SIG-M5 treated with dmso at 0.1 percent for 504 hours (cell line): ENCODE measurements around the gene GHDC.
"Not testable (repeated sequence)": the region's sequence is repeated elsewhere in the genome, so short reads cannot be mapped to it uniquely, and the experiment has no call there.

ENCODE experiments used
- DNase-seq: peaks from one replicate; lab custom pipeline; 2025; ENCODE audit not compliant: unreplicated experiment; lab: John Stamatoyannopoulos, UW

Gene GHDC, protein sequence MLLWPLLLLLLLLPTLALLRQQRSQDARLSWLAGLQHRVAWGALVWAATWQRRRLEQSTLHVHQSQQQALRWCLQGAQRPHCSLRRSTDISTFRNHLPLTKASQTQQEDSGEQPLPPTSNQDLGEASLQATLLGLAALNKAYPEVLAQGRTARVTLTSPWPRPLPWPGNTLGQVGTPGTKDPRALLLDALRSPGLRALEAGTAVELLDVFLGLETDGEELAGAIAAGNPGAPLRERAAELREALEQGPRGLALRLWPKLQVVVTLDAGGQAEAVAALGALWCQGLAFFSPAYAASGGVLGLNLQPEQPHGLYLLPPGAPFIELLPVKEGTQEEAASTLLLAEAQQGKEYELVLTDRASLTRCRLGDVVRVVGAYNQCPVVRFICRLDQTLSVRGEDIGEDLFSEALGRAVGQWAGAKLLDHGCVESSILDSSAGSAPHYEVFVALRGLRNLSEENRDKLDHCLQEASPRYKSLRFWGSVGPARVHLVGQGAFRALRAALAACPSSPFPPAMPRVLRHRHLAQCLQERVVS

DNA sequence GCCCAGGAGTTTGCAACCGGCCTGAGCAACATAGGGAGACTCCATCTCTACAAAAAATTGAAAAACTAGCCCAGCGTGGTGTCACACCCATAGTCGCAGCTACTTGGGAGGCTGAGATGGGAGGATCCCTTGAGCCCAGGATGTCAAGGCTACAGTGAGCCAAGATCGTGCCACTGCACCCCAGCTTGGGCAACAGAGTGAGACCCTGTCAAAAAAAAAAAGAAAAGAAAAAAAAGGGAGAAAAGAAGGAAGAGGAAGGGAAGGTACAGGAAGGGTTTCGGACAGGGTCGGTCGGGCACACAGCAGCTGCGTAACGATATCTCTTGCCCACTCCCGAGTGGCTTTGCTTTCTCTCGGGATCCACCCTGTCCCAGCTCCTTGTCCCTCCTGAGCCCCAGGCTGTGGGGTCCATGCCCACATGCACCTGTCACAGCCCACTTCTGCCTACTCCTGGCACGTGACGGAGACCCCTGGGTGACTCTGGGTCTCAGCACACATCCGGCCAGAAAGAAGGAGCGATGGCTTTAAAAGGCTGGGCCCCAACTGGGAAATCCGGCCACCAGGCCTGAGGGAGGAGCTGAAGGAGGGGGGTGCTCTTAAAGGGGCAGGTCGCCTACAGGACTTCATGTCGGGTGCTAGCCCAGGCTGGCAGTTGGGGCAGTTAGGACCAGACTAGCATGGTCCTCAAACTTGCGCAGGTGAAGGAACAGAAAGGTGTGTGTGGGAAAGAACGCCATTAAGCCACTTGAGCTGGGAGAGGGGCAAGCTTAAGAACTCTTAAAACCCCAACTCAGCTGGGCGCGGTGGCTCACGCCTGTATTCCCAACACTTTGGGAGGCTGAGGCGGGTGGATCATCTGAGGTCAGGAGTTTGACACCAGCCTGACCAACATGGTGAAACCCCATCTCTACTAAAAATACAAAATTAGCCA, at the start of gene GHDC:
Gene GHDC, minus strand, starts transcription at position 526 of the 931 bp plus-strand sequence. CDS start 913 bp downstream, outside the sequence.
- peak; percentile 89 for DNase-seq

DNA sequence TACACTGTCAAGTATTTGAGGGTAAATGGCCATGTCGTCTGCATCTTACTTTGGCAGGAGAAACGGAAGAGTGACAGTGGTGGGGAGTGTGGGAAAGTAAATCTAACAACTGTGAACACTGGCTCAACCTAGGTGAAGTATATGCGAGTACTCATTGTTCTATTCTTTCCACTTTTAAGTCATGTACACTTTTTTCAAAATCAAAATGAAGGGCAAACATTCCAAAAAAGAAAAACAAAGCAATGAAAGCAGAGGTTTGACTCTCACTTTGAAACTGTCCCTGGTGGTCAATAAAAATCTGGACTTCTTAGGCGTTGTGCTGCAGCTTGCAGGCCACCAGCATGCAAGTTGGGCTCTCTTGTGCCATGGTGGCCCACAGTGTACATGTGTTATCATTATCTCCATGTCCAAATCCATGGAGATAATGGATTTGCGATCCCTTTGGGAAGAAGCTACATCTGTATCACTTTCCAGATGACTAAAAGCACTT, 49.2 kb upstream of the GHDC start:
- DNase-seq, result no peak

DNA sequence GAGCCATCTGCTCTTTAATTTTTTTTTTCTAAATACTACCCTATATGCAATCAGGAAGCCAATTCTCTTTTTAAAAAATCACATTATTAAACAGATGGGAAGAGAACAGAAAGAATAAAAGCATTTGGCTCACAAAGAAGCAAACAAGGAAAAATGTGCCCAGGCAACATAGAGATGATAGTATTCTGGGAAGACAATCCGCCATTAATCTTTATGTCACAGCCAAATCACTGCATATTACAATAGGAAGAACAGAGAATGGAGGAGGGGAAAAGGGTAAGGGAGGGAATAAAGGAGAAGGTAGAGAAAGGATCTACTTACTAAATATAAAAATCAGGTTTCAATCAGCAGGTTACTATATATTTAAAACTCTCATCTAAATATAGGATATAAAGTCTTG, 47.6 kb upstream of the GHDC start:
- no peak for DNase-seq

DNA sequence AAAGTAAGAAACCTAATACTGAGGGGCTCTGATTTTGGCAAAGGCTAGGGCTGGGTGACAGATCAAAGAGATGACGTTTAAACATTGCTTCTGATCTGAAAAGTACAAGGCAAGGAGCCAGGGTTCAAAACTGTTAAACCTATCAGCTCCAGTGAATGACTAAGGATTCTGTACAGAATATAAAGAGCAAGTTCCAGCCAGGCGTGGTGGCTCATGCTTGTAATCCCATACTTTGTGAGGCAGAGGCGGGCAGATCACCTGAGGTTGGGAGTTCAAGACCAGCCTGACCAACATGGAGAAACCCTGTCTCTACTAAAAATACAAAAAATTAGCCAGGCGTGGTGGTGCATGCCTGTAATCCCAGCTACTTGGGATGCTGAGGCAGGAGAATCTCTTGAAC, 46.6 kb upstream of the GHDC start:
- not testable (repeated sequence) for DNase-seq

DNA sequence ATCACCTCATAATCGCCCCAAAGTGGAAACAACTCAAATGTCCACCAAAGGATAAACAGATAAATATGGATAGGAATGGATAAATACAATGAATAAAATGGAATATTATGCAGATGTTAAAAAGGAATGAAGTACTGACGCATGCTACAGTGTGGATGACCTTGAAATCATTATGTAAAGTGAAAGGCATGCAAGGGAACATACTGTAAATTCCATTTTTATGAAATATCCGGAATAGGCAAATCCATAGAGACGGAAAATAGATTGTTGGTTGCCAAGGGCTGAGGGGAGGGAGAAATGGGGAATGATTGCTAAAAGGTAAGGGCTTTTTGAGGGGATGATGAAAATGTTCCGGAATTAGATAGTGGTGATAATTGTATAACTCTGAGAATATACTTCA, 45.9 kb upstream of the GHDC start:
- DNase-seq, result no peak

DNA sequence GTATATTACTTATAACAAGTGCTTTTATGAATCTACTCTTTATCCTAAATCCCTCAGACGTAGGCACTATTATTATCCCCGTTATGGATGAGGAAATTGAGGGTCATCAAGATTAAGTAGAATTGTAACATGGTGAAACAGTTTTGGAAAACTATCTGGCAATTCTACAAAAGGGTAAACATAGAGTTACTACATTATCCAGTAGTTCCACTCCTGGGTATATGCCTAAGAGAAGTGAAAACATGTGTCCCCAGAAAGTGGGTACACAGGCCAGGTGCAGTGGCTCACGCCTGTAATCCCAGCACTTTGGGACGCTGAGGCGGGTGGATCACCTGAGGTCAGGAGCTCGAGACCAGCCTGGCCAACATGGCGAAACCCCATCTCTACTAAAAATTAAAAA, 45.3 kb upstream of the GHDC start:
- not testable (repeated sequence) for DNase-seq

DNA sequence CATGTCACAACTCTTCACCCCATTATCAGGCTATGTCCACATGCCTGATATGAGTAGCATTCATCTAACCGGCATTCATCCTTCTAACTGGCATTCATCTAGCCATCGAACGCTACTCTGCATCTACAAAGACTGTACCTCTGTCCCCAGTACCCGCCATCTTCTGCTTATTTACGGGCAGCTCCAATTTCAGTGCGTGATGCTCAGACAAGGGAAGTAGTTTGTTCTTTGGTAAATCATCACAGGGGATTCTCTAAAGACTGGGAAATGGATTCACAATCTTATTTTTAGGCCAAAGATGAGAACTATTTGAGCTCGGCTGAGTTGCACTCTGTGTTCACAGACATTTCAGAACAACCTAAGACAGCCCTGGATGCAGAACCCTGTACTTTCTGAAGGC, 42.5 kb upstream of the GHDC start:
- DNase-seq, result no peak

DNA sequence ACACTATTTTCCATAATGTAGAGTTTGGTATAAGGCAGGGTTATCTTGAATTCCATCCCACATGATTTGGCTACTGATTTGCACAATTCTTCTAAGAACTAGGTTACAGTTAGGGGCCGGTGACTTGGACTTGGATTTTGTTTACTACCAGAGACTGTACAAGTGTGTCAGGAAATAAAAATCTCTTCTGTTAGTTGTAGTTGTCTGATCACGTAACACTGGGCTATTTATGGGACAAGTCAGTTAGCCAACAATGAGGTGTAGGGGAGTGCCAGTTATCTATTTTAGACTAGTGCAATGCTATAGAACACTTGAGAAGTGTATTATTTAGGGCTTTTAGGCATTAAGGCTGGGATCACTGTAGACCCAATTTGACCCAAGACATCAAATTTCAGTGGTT, 39.7 kb upstream of the GHDC start:
- DNase-seq, result no peak

DNA sequence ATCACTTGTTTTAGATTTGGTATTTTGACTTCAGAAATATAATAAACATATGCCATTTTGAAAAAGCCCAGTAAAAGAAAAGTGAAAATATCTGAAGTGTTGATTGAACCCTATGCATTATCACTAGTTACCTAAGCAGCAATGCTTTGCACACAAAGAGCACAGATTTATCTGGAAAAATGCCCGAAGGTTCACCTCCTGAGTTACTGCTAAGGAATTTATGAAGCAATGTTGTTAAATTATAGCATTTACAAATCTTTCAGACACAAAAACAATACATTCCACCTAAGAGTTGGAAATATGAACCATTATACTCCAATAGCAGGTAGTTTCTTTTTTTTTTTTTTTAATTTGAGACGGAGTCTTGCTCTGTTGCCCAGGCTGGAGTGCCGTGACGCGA, 38.9 kb upstream of the GHDC start:
- DNase-seq, result no peak

DNA sequence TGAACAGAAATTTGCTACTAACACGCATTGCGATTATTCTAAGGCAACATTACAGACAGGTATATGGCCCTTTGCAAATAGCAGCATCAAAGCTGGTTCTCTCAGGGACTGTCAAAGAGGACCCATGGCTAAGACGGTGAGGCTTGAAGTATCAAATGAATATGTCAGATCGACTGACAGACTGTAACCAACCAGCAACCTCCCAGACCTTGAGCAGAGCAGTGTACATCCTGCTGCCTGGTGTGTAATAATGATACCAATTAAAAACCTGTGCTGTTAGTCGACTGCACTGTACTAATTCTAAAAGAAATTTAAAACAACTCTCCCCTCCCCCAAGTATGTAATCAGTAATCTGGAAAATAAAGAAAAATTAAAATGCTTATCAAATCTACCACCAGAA, 35.9 kb upstream of the GHDC start:
- DNase-seq, result no peak

DNA sequence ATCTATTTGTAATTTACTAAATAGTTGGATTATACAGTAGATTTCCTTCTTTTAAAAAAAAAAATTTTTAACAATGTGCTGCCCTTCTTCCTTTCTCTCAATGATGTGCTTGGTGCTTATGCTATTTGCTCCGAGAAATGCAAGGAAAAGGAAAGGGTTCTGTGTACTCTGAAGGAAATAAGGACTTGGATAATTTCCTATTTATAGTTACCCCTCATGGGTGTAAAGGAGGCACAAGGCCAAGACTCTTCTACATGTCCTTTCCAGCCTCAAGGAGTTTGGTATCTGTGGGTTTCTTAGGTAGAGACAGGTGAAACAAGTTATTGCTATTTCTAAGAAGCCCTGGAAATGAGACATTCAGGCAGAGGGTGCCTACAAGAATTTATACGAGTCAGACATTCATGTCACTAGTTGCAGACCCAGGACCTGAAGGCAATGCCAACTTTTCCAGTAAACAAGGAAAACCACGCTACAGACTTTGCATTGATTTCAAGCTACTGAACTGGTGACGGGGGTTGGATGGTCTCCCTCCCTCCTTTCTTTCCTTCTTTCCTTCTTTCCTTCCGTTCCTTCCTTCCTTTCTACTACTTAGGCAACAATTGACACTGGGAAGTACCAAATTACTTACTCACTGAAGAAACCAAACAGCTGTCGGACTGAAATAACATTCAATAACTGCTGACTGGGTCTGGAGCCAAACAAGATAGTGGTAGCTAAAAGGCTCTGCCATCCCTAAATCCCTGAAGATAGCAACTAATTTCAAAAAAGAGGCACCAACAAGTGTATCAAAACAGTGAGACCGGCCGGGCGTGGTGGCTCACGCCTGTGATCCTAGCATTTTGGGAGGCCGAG, 33.8 kb upstream of the GHDC start:
- DNase-seq, result no peak

DNA sequence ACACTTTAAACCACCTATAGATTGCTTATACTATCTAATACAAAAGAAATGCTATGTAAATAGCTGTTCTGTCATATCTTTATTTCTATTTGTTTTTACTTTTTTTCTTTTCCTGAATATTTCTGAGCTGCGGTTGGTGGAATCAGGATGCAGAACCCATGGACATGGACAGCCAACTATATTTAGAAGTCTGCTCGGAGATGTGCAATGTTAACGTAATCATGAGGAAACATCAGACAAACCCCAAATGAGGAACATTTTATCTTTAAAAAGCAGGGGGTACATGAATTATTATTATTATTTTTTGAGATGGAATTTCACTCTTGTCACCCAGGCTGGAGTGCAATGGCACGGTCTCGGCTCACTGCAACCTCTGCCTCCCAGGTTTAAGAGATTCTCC, 31.4 kb upstream of the GHDC start:
- DNase-seq, result no peak

DNA sequence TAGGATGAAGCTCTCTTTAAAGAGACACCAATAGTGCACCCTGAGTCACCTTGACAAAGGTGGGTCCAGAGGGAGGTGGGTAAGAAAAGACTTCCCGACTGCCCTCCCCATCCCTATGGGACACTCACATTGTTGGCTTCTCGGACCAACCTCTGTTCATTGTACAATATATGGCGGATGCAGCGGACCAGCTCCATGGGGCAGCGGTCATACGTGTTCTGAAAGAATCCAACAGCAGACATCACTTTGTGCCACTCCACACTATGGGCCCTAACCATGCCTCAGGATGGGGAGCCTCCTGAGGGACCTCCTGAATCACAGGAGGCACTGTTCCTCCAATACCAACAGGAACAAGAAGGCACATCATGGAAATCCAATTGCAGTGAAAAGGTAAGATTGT, 30.4 kb upstream of the GHDC start:
- DNase-seq, result no peak

DNA sequence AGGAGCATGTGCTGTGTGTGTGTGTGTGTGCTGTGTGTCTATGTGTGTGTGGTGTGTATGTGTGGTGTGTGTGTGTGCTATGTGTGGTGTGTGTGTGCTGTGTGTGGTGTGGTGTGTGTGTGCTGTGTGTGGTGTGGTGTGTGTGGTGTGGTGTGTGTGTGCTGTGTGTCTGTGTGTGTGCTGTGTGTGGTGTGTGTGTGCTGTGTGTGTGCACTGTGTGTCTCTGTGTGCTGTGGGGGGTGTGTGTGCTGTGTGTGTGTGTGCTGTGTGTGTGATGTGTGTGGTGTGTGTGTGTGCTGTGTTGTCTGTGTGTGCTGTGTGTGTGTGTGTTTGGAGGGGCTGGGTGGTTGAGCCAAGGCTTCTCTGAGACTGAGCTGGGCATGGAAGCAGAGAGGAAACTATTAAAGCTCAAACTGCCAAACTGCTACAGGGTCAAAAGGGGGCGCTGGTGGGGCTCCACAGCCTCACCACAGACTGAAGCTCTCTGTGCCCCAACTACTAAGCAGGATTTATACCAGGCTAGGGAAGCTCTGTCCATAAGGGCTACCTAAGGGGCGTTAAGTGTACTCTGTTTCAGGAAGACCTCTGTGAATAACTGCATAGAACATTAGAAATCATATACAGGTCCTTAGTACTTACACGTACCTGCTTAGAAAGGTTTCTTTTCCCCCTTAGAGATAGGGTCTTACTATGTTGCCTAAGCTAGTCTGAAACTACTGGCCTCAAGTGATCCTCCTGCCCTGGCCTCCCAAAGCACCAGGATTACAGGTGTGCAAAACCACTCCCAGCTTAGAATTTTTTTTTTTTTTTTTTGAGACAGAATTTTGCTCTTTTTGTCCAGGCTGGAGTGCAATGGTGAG, 27.8 kb upstream of the GHDC start:
- DNase-seq, result peak; percentile 74

DNA sequence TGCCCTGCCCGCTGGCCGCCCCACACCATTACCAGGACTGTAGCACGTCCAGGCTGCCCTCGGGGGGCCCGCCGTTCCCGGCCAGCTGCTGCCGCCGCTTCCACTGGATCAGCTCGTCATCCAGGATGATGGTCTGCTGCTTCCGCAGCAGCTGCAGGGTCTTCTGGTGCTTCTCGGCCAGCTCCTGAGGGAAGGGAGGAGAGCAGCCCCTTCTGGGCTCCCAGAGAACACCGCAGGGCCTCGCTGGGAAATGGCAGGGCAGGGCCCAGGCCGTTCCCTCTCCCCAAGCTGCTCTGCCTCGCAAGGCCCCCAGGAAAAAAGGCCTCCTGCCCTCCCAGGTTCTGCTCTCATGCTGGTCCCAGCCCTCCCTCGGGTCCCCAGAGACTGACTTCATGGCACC, 25.0 kb upstream of the GHDC start:
- DNase-seq, result not testable (repeated sequence)

DNA sequence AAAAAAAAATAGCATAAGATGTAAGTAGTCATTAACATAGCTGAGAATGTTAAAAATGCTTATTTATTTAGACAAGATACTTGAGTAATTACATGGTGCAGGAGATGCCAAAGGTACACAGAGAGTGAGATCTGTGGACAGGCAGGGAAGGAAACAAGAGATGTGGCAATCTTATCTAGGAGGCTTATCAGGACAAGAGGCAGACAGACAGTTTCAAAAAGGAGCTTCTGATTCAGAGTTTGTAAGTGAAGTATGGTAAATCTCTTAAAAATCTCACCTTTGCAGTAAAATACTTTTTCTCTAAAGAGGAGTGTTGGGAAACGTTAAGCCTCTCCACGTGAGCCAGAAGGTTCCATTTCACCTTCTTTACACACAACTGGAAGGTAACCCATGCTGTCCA, 19.9 kb upstream of the GHDC start:
- no peak for DNase-seq

DNA sequence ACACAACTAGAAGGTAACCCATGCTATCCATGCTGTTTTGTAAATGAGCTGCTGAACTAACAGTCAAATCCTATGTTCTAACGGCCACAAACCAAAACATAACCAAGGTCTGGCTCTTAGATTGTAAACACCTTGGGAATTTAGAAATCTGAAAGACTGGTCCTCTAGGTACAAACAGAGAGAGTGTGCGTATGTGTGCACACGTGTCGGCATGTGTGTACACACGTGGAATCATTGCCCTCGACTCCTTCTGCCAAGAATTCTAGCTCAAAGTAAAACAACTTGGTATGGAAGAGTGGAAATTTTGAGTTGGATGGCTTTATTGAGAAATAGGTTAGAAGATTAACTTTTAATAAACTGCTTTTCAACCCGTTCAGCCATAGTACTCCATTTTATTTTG, 18.1 kb upstream of the GHDC start:
- DNase-seq, result no peak

DNA sequence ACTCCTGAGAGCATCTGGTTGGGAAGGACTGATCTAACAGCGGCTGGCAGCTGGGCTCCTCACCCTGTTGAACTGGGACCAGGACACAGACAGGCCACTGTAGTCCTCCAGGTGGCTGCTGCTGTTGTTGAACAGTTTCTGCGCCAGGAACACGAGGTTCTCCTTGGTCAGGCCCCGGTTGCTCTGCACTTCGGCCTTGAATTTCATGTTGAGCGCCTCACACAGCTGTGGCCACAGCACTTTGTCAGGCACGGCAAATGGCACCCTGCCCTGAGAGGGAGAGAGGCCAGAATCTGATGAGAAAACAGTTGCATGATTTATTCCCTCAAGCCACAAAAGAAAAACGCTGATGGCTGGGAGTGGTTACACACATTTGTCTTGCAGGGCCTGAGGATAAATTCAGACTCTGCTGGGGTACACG, 17.6 kb upstream of the GHDC start:
- DNase-seq, result not testable (repeated sequence)

DNA sequence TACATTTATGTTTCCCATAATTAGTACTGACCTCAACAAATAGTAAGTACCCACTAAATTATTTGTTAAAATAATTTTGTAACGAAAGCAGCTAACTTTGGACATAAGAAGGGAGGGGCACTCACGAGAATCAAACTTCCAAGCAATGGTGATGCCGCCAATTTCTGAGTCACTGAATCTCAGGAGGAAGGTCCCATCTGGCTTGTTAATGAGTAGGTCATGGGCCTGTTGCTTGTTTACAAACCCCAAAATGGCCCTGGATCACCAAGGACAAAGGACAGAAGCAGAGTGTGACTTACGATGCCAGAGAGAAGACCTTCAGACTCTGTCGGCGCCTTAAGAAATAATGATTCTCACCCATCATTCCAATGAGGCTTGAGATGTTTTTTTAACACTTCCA, 15.8 kb upstream of the GHDC start:
- no peak for DNase-seq

DNA sequence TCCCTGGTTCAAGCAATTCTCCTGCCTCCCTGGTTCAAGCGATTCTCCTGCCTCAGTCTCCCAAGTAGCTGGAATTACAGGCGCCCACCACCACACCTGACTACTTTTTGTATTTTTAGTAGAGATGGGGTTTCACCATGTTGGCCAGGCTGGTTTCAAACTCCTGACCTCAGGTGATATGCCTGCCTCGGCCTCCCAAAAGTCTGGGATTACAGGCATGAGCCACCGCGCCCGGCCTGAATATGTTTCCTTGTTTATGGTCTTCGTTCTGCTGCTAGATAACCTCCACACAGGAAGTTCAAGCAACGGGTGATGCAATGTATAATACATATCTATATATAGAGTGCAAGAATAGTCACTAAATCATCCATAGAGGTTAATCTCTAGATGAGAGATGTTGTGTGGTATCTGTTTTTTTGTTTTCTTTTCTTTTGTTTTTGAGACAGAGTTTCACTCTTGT, 11.9 kb upstream of the GHDC start:
- DNase-seq, result peak; percentile 64
